Panc1 (cell line): ENCODE results near the gene BRME1. TPM values are rescaled to one million over a fixed set of nuclear protein-coding genes. Genes with fewer than 3 reads are reported as not detected.

Experiments
- ATAC-seq: fragments of 200-7000 bp; cut with Tn5 transposase; 2 replicates; pipeline ENCODE4 v1.9.1; 2020; ENCODE audit warnings: mild to moderate bottlenecking, moderate library complexity
- BruUV-seq: library from RNA; stranded (reverse); fragments of 400-500 nt; replicated peaks from 2 replicates; lab custom pipeline; 2021; lab: Mats Ljungman, UMichigan
- CTCF ChIA-PET: fragments of 300-600 bp; sonication (Branson Sonifier 250); formaldehyde crosslinking; loops from one replicate; lab custom pipeline; 2022; ENCODE audit warnings: antibody characterized with exemption; lab: Charles Lee
- POLR2A ChIA-PET: fragments of 300-600 bp; sonication (Branson Sonifier 250); formaldehyde crosslinking; loops from one replicate; lab custom pipeline; 2022; ENCODE audit warnings: antibody characterized with exemption; lab: Charles Lee
- DNase-seq: peaks from one replicate; pipeline ENCODE4 v3.0.0-alpha.2; 2010; ENCODE audit warnings: low read depth, low spot score
- H3K27ac ChIP-seq: 2 replicates; pipeline ENCODE4 v1.5.1; 2011; ENCODE audit warnings: mild to moderate bottlenecking, low read length, inconsistent platforms
- H3K27me3 ChIP-seq: fragments of 200-500 bp; sonication (Bioruptor generic); 2 replicates; pipeline ENCODE4 v1.6.0; 2014; ENCODE audit warnings: low read length, inconsistent platforms; ENCODE audit not compliant: control insufficient read depth, insufficient read depth
- H3K36me3 ChIP-seq: fragments of 200-500 bp; sonication (Bioruptor generic); 2 replicates; pipeline ENCODE4 v1.5.1; 2014; ENCODE audit warnings: inconsistent platforms, mild to moderate bottlenecking, low read length, moderate library complexity; ENCODE audit not compliant: control insufficient read depth, insufficient read depth
- H3K4me1 ChIP-seq: 2 replicates; pipeline ENCODE4 v1.5.1; 2011; ENCODE audit warnings: inconsistent platforms, mild to moderate bottlenecking, low read length, moderate library complexity; ENCODE audit not compliant: control insufficient read depth, insufficient read depth
- H3K4me3 ChIP-seq, 2 experiments: 2 replicates each; pipeline ENCODE4 v1.5.1; 2011 to 2012; ENCODE audit warnings: low read depth in 2 of 2, low read length in 2 of 2, mild to moderate bottlenecking in 2 of 2, inconsistent platforms in 1 of 2, moderate library complexity in 1 of 2
- H3K9me3 ChIP-seq: fragments of 200-500 bp; sonication (Bioruptor generic); 2 replicates; pipeline ENCODE4 v1.5.1; 2014; ENCODE audit warnings: low read depth, mild to moderate bottlenecking, inconsistent platforms, low read length, moderate library complexity; ENCODE audit not compliant: control insufficient read depth, insufficient read depth
- CTCF ChIP-seq: fragments of 450-650 bp; IDR thresholded peaks from 2 replicates; pipeline ENCODE4 v1.5.1; 2017; ENCODE audit warnings: mild to moderate bottlenecking
- POLR2AphosphoS5 ChIP-seq: IDR thresholded peaks from 2 replicates; pipeline ENCODE4 v1.6.1; 2012; ENCODE audit warnings: mild to moderate bottlenecking, low read depth, low read length, moderate library complexity
- REST ChIP-seq, 2 experiments: IDR thresholded peaks; 2 replicates each; pipeline ENCODE4 v1.6.1; 2011 to 2012; ENCODE audit warnings: low read depth in 2 of 2, control low read depth in 1 of 2, low read length in 1 of 2, mild to moderate bottlenecking in 1 of 2, moderate library complexity in 1 of 2; ENCODE audit not compliant: insufficient read depth in 1 of 2
- SIN3A ChIP-seq: IDR thresholded peaks from 2 replicates; pipeline ENCODE4 v1.6.1; 2012; ENCODE audit warnings: low read depth, mild to moderate bottlenecking, low read length, moderate library complexity, borderline replicate concordance; ENCODE audit not compliant: insufficient read depth
- TCF7L2 ChIP-seq: IDR thresholded peaks from 2 replicates; pipeline ENCODE4 v1.6.1; 2011; ENCODE audit warnings: mild to moderate bottlenecking, low read depth, low read length, inconsistent platforms
- in situ Hi-C: cut with HindIII; loops from 2 replicates; pipeline ENCODE4 v1.10.0; 2016; ENCODE audit warnings: low sequenced_read_pairs, low pct_unique_long_range_greater_than_20kb
- intact Hi-C: fragments of 100-400 bp; cut with micrococcal nuclease; formaldehyde crosslinking; loops from one replicate; pipeline ENCODE4 v1.10.0; 2022; ENCODE audit not compliant: unreplicated experiment
- total RNA-seq: library from RNA; stranded (reverse); gene quantifications from one replicate; pipeline ENCODE4 v1.2.1, GENCODE V29; 2021; ENCODE audit not compliant: unreplicated experiment

The BRME1 gene
- total RNA-seq, 1 experiment from 2014 or later = 6.5 TPM

- intact Hi-C loops = no loop called here
- H3K36me3 ChIP-seq = no peaks in the 10 kb centered on the region
- no TSS peak for BruUV-seq
Measured at GRCh38 chr19:13929956-13930355, 24.0 kb upstream of the BRME1 start.

GRCh38 chr19:13929340-13929739 is 23.4 kb upstream of the BRME1 start:
- no peak overlapping the region for H3K27ac ChIP-seq
- in situ Hi-C loops = no loop called here
- intact Hi-C loops = no loop called here
- H3K36me3 ChIP-seq = no peaks in the 10 kb centered on the region
- no peaks in the 10 kb centered on the region for H3K9me3 ChIP-seq
- no peak overlapping the region for H3K4me3 ChIP-seq
- H3K4me1 ChIP-seq = no peaks in the 10 kb centered on the region
- POLR2A ChIA-PET = no interaction called here
- no peaks in the 10 kb centered on the region for H3K27me3 ChIP-seq
- TF ChIP-seq SIN3A (no peak), REST (IDR thresholded peaks at IDR 0.05; ENCODE audit: insufficient read depth in 1 of 2, low read depth in 2 of 2, low read length in 1 of 2) (no peak), CTCF (no peak), TCF7L2 (no peak), POLR2AphosphoS5 (no peak)
- ATAC-seq (no peak), DNase-seq (no peak)
- CTCF ChIA-PET = no interaction called here
- no TSS peak for BruUV-seq

More at GRCh38 chr19:13929956-13930355, 24.0 kb upstream of the BRME1 start:
- in situ Hi-C loops = no loop called here
- Histone ChIP-seq H3K4me3 (no peak overlapping the region), H3K27ac (no peak overlapping the region), H3K27me3 (no peaks in the 10 kb centered on the region), H3K9me3 (no peaks in the 10 kb centered on the region), H3K4me1 (no peaks in the 10 kb centered on the region)
- no peak for ATAC-seq
- POLR2A ChIA-PET = no interaction called here
- TF ChIP-seq REST (IDR thresholded peaks at IDR 0.05; ENCODE audit: insufficient read depth in 1 of 2, low read depth in 2 of 2, low read length in 1 of 2) = no peak
- CTCF ChIA-PET = no interaction called here
- no peak for DNase-seq
